Measurements from ENCODE around the gene LCK. TPM values are rescaled to one million over a fixed set of nuclear protein-coding genes. Genes with fewer than 3 reads are reported as not detected.
A peak's percentile ranks its signal among the peaks of the same experiment; 100 is the strongest.

Gene LCK
- polyA plus RNA-seq, 3 donors: 0.15 to 2.2 (median 1.7) TPM

GRCh38 chr1:32240140-32240951 is 10.7 kb upstream of the LCK start:
- Histone ChIP-seq H3K4me2 (replicated peaks; ENCODE audit: extremely low read depth, low read length, poor library complexity, severe bottlenecking) (peak overlapping the region; percentile 71), H3K27ac (ENCODE audit: low read depth in 1 of 2, low read length in 2 of 2) (no peak overlapping the region), H3K4me3 (replicated peaks in 1 of 3; ENCODE audit: low read depth in 2 of 3, low read length in 3 of 3) (peak overlapping the region; percentile 12 to 68 (median 33)), H3K4me1 (ENCODE audit: control insufficient read depth in 1 of 2, insufficient read depth in 2 of 2, low read length in 2 of 2) (peaks cover 20 to 29% of the 10 kb centered on the region in 2 donors), H4K20me1 (ENCODE audit: insufficient read depth, low read length) (no peaks in the 10 kb centered on the region), H3K36me3 (replicated peaks in 1 of 2; ENCODE audit: control insufficient read depth in 1 of 2, insufficient read depth in 2 of 2, low read length in 2 of 2) (no peaks in the 10 kb centered on the region), H3K9ac (ENCODE audit: insufficient read depth, low read length, poor library complexity, severe bottlenecking) (no peak overlapping the region), H2AFZ (ENCODE audit: insufficient read depth, low read depth, low read length, poor library complexity, severe bottlenecking) (peak overlapping the region; percentile 85), H3K79me2 (ENCODE audit: insufficient read depth, low read length) (no peaks in the 10 kb centered on the region), H3K9me3 (replicated peaks in 1 of 2; ENCODE audit: control insufficient read depth in 1 of 2, insufficient read depth in 1 of 2, low read length in 2 of 2) (no peaks in the 10 kb centered on the region), H3K27me3 (ENCODE audit: control insufficient read depth in 2 of 2, insufficient read depth in 2 of 2, low read length in 2 of 2) (peaks cover 0 to 30% of the 10 kb centered on the region in 2 donors)
- Mint-ChIP-seq H3K9me3 (peaks cover 0 to 3% (median 1%) of the 10 kb centered on the region in 7 donors), H3K27me3 (ENCODE audit: low read depth in 3 of 3) (peaks cover 24 to 33% (median 29%) of the 10 kb centered on the region in 3 donors), H3K36me3 (no peaks in the 10 kb centered on the region), H3K27ac (peak overlapping the region in 2 of 7 donors; percentile 11 to 45), H3K4me1 (peaks cover 24% of the 10 kb centered on the region), H3K4me3 (peak overlapping the region; percentile 72 to 88)
- intact Hi-C loops (cut with micrococcal nuclease): no loop called here
- 8% methylated on average over 61 of the region's 62 CpGs for WGBS (ENCODE audit: insufficient coverage)
- peak in 2 of 3 donors; percentile 57 to 72 for DNase-seq
- no peak for TF ChIP-seq CTCF (IDR thresholded peaks at IDR 0.05)

GRCh38 chr1:32241001-32241763 is 9.9 kb upstream of the LCK start:
- peak overlapping the region; percentile 85 for H2AFZ ChIP-seq (ENCODE audit: insufficient read depth, low read depth, low read length, poor library complexity, severe bottlenecking)
- H3K4me1 Mint-ChIP-seq: peaks cover 24% of the 10 kb centered on the region
- WGBS (ENCODE audit: insufficient coverage): under 1% methylated on average over 41 of the region's 55 CpGs
- peaks cover 0 to 30% of the 10 kb centered on the region in 2 donors for H3K27me3 ChIP-seq (ENCODE audit: control insufficient read depth in 2 of 2, insufficient read depth in 2 of 2, low read length in 2 of 2)
- peak overlapping the region; percentile 12 to 68 (median 33) for H3K4me3 ChIP-seq (replicated peaks in 1 of 3; ENCODE audit: low read depth in 2 of 3, low read length in 3 of 3)
- TF ChIP-seq CTCF (IDR thresholded peaks at IDR 0.05): no peak
- peak overlapping the region; percentile 71 for H3K4me2 ChIP-seq (replicated peaks; ENCODE audit: extremely low read depth, low read length, poor library complexity, severe bottlenecking)
- intact Hi-C loops (cut with micrococcal nuclease): no loop called here
- DNase-seq: peak in 2 of 3 donors; percentile 31 to 47
- H3K79me2 ChIP-seq (ENCODE audit: insufficient read depth, low read length): no peaks in the 10 kb centered on the region
- H3K4me1 ChIP-seq (ENCODE audit: control insufficient read depth in 1 of 2, insufficient read depth in 2 of 2, low read length in 2 of 2): peaks cover 20 to 29% of the 10 kb centered on the region in 2 donors
- peaks cover 24 to 33% (median 29%) of the 10 kb centered on the region in 3 donors for H3K27me3 Mint-ChIP-seq (ENCODE audit: low read depth in 3 of 3)
- no peaks in the 10 kb centered on the region for H3K36me3 ChIP-seq (replicated peaks in 1 of 2; ENCODE audit: control insufficient read depth in 1 of 2, insufficient read depth in 2 of 2, low read length in 2 of 2)
- H3K27ac ChIP-seq (ENCODE audit: low read depth in 1 of 2, low read length in 2 of 2): no peak overlapping the region
- H4K20me1 ChIP-seq (ENCODE audit: insufficient read depth, low read length): no peaks in the 10 kb centered on the region
- H3K9me3 ChIP-seq (replicated peaks in 1 of 2; ENCODE audit: control insufficient read depth in 1 of 2, insufficient read depth in 1 of 2, low read length in 2 of 2): no peaks in the 10 kb centered on the region
- peak overlapping the region in 3 of 7 donors; percentile 11 to 45 (median 30) for H3K27ac Mint-ChIP-seq
- H3K4me3 Mint-ChIP-seq: peak overlapping the region; percentile 72 to 88
- H3K9me3 Mint-ChIP-seq: peaks cover 0 to 3% (median 1%) of the 10 kb centered on the region in 7 donors
- peak overlapping the region; percentile 46 for H3K9ac ChIP-seq (ENCODE audit: insufficient read depth, low read length, poor library complexity, severe bottlenecking)
- H3K36me3 Mint-ChIP-seq: no peaks in the 10 kb centered on the region
